Measurements from ENCODE around the gene EPB41L4B. TPM values are rescaled to one million over a fixed set of nuclear protein-coding genes. Genes with fewer than 3 reads are reported as not detected.

The EPB41L4B gene
- polyA plus RNA-seq, 1 donor from 2014 or later: 4.1 TPM

DNA sequence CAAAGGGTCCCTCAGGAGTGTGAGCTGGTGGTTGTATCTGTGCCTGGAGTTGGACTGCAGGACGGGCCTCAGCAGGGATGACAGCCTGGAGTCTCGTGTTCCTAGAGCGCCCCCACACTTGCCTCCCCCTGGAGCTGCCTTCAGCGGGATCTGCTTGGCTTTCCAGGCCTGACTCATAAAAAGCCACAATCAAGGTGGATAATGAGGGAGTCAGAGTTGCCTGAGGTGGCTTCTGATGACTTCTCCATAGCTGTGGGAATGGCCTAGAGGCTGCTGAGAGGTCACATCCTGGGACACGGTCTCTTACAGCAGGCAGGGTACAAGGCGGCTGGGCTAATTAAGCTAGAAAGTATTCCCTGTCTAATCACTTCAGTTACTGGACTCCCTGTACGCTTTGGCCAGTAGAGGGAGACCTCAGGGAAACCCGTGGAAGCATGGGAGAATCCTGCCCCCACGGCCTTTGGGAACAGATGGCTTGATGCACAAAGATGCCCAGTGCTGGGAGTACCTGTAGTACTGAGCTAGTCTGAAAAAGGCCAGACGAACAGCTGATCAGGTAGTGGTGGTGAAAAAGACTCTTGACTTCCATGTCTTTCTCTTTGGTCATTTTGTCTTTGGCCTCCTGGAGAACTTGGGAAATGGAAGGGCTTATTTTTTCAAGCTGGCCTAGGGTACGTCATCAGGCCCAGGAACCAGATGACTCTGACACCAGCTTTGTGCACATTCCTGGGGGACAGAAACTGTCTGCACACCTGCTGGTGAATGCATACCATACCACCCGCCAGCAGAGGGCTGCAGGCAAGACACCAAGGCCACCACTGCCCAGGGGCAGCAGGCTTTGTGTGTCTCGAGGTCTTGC lies 137.7 kb downstream of the EPB41L4B start:
- H4K20me1 ChIP-seq (ENCODE audit: insufficient read depth): no peaks in the 10 kb centered on the region
- no peak overlapping the region for H3K4me3 ChIP-seq (ENCODE audit: low read length)
- no peaks in the 10 kb centered on the region for H3K79me2 ChIP-seq (replicated peaks; ENCODE audit: insufficient read depth, low read length)
- H3F3A ChIP-seq (ENCODE audit: insufficient read depth, low read length, poor library complexity, severe bottlenecking): no peaks in the 10 kb centered on the region
- TF ChIP-seq EZH2 (IDR thresholded peaks at IDR 0.05; ENCODE audit: borderline replicate concordance, insufficient read depth, low read length, poor library complexity, severe bottlenecking) (no peak), TAF1 (IDR thresholded peaks at IDR 0.05; ENCODE audit: low read depth) (no peak), POLR2AphosphoS5 (IDR thresholded peaks at IDR 0.05) (no peak), RAD21 (conservative IDR thresholded peaks at IDR 0.05) (no peak), EP300 (conservative IDR thresholded peaks at IDR 0.05; ENCODE audit: poor library complexity, severe bottlenecking) (no peak), SMC3 (conservative IDR thresholded peaks at IDR 0.05; ENCODE audit: poor library complexity) (no peak), MXI1 (conservative IDR thresholded peaks at IDR 0.05; ENCODE audit: poor library complexity, severe bottlenecking) (no peak)
- TF ChIP-seq, protein P1, sequence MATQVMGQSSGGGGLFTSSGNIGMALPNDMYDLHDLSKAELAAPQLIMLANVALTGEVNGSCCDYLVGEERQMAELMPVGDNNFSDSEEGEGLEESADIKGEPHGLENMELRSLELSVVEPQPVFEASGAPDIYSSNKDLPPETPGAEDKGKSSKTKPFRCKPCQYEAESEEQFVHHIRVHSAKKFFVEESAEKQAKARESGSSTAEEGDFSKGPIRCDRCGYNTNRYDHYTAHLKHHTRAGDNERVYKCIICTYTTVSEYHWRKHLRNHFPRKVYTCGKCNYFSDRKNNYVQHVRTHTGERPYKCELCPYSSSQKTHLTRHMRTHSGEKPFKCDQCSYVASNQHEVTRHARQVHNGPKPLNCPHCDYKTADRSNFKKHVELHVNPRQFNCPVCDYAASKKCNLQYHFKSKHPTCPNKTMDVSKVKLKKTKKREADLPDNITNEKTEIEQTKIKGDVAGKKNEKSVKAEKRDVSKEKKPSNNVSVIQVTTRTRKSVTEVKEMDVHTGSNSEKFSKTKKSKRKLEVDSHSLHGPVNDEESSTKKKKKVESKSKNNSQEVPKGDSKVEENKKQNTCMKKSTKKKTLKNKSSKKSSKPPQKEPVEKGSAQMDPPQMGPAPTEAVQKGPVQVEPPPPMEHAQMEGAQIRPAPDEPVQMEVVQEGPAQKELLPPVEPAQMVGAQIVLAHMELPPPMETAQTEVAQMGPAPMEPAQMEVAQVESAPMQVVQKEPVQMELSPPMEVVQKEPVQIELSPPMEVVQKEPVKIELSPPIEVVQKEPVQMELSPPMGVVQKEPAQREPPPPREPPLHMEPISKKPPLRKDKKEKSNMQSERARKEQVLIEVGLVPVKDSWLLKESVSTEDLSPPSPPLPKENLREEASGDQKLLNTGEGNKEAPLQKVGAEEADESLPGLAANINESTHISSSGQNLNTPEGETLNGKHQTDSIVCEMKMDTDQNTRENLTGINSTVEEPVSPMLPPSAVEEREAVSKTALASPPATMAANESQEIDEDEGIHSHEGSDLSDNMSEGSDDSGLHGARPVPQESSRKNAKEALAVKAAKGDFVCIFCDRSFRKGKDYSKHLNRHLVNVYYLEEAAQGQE (IDR thresholded peaks at IDR 0.05; ENCODE audit: borderline replicate concordance): no peak
- TF ChIP-seq, protein P2, sequence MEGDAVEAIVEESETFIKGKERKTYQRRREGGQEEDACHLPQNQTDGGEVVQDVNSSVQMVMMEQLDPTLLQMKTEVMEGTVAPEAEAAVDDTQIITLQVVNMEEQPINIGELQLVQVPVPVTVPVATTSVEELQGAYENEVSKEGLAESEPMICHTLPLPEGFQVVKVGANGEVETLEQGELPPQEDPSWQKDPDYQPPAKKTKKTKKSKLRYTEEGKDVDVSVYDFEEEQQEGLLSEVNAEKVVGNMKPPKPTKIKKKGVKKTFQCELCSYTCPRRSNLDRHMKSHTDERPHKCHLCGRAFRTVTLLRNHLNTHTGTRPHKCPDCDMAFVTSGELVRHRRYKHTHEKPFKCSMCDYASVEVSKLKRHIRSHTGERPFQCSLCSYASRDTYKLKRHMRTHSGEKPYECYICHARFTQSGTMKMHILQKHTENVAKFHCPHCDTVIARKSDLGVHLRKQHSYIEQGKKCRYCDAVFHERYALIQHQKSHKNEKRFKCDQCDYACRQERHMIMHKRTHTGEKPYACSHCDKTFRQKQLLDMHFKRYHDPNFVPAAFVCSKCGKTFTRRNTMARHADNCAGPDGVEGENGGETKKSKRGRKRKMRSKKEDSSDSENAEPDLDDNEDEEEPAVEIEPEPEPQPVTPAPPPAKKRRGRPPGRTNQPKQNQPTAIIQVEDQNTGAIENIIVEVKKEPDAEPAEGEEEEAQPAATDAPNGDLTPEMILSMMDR (IDR thresholded peaks at IDR 0.05; ENCODE audit: poor library complexity, severe bottlenecking): no peak
- H3K9me2 ChIP-seq (ENCODE audit: insufficient read depth, low read length): no peaks in the 10 kb centered on the region
- H3K9ac ChIP-seq (ENCODE audit: low read length): no peak overlapping the region
- H3K27ac ChIP-seq (ENCODE audit: low read length): no peak overlapping the region
- no peaks in the 10 kb centered on the region for H3K9me3 ChIP-seq (ENCODE audit: low read length)
- H3K27me3 ChIP-seq (ENCODE audit: insufficient read depth, low read depth, low read length): no peaks in the 10 kb centered on the region
- H2AFZ ChIP-seq (ENCODE audit: low read depth, low read length): no peak overlapping the region
- no peaks in the 10 kb centered on the region for H3K36me3 ChIP-seq (ENCODE audit: insufficient read depth, low read length)
- no peak overlapping the region for H3K4me2 ChIP-seq (ENCODE audit: low read length)

DNA sequence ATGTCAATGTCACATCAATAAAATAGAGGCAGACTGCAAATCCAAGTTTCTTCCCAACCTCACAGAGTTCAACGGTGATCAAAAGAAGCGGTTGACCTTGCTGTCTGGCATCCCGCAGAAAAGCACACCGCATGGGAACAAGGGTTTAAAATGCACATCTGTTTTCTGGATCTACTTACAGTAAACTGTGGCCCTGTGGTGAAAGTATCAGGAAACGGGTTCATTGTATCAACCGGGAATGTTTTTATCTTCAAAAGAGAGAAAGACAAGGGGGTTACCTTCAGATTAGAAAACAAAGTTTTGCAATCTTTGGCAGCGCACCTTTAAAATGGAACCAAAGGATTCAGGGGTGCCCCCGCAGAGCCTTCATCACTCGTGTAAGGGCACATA lies 138.3 kb downstream of the EPB41L4B start:
- Histone ChIP-seq H3F3A (ENCODE audit: insufficient read depth, low read length, poor library complexity, severe bottlenecking) (no peaks in the 10 kb centered on the region), H3K4me2 (ENCODE audit: low read length) (no peak overlapping the region), H2AFZ (ENCODE audit: low read depth, low read length) (no peak overlapping the region), H3K9me3 (ENCODE audit: low read length) (no peaks in the 10 kb centered on the region), H3K27me3 (ENCODE audit: insufficient read depth, low read depth, low read length) (no peaks in the 10 kb centered on the region), H3K36me3 (ENCODE audit: insufficient read depth, low read length) (no peaks in the 10 kb centered on the region), H3K27ac (ENCODE audit: low read length) (no peak overlapping the region), H3K4me3 (ENCODE audit: low read length) (no peak overlapping the region), H4K20me1 (ENCODE audit: insufficient read depth) (no peaks in the 10 kb centered on the region), H3K79me2 (replicated peaks; ENCODE audit: insufficient read depth, low read length) (no peaks in the 10 kb centered on the region), H3K9ac (ENCODE audit: low read length) (no peak overlapping the region), H3K9me2 (ENCODE audit: insufficient read depth, low read length) (no peaks in the 10 kb centered on the region)
- no peak for TF ChIP-seq SMC3 (conservative IDR thresholded peaks at IDR 0.05; ENCODE audit: poor library complexity)
- TF ChIP-seq RAD21 (conservative IDR thresholded peaks at IDR 0.05): no peak
- TF ChIP-seq, protein P1 (IDR thresholded peaks at IDR 0.05; ENCODE audit: borderline replicate concordance): no peak
- TF ChIP-seq POLR2AphosphoS5 (IDR thresholded peaks at IDR 0.05): no peak
- TF ChIP-seq EZH2 (IDR thresholded peaks at IDR 0.05; ENCODE audit: borderline replicate concordance, insufficient read depth, low read length, poor library complexity, severe bottlenecking): no peak

All from neural cell (in vitro differentiated cells).